ENCODE measurements around the gene METTL17.
A peak's percentile ranks its signal among the peaks of the same experiment; 100 is the strongest.
"Not testable (repeated sequence)": the region's sequence is repeated elsewhere in the genome, so short reads cannot be mapped to it uniquely, and the experiment has no call there.

The METTL17 gene

GRCh38 chr14:21025371-21026273 lies 35.8 kb downstream of the METTL17 start:
- DNase-seq = no peak

- DNase-seq = no peak
Measured at GRCh38 chr14:21026274-21026987, 36.7 kb downstream of the METTL17 start.

DNA sequence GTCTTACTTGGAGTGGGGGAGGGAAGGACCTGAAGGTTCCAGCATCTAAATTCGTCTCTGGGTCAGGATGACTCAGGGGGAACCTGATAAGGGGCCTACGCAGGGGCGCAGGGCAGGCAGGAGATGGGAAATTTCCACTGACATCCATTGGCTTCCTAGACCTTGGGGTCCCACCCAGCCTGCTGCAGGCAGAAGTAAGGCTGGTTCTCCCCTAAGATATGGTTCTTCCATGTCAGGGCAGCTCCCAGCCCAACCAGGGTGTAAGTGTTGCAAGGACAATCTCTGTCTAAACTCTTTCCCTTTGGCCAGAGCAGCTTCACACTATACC lies 37.2 kb downstream of the METTL17 start:
- no peak for DNase-seq

GRCh38 chr14:21029917-21030316 lies 40.1 kb downstream of the METTL17 start, which contains the start of gene TPPP2:
TSS of gene TPPP2 (plus strand) at chr14:21030217. CDS start at chr14:21030582, 365 bp downstream.
- no peak for DNase-seq

DNA sequence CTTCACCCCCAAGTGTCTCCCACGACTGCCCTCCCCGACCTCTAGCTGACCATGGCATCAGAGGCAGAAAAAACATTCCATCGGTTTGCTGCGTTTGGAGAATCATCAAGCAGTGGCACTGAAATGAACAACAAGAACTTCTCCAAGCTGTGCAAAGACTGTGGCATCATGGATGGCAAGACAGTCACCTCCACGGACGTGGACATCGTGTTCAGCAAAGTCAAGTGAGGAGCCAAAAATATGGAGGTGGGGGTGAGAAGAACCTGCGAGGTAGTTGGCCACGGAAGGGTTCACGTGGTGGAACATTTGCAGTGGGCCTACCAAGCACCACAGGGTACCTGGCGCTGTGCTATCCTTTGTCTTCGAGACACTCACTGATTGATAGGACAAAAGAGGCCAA lies 40.8 kb downstream of the METTL17 start:
- no peak for DNase-seq

DNA sequence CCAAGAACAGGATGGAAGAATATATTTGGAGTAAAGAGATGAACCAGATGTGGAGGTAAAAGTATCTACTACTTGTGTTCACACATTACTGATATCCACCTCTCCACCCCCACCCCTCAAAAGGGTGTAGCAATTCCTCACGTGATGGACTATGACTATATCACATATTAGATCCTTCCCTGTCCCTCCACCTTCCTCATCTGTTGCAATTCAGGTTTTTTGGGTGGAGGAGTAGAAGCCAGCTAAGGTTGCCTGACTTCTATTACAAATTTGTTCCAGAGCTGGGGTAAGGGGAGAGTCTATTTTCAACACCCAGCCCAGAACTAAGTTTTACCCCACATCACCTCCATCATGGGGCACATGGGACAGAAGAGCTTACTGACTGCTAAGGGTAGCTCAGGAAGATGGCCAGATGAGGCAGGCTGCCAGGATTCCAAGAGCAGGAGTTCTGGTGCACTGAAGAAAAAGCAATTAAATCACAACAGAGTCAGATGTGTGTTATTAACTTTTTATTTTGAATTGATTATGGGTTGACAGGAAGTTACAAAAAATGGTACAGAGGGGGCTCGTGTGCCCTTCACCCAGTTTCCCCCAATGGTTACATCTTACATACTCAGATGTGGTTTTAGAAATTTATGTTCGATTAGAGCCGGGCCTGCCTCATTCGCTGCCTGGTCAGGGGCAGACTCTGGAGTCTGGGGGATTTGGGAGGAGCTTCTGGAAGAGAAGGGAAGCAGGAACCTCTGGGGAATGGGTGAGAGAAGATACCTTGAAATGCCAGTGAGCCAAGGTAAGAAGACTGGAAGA lies 42.7 kb downstream of the METTL17 start:
- no peak for DNase-seq

DNA sequence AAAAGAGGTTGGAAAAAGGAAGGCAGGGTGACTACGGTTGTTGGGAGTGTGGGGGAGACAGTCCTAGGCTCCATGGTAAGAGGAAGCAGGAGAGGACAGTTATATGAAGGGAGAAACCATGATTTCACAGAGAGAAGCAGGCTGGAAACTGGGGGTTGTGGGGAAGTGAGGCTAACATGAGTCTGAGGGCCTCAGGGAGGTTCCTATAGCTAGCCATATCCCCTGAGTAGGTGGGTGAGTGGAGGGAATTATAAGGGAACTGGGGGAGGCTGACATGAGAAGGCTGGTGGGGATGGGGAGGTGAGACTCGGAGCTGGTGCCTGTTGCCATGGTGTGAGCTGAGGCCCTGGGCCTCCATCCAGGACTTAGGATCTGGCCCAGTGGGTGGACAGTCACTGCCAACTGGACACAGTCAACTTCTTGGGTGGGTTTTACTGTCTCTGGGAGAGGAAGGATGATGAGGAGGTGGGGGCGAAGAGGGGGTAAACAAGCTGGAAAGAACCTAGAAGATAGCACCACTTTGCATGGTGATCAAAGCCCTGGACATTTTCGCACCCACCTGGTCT lies 43.4 kb downstream of the METTL17 start:
- DNase-seq = no peak

DNA sequence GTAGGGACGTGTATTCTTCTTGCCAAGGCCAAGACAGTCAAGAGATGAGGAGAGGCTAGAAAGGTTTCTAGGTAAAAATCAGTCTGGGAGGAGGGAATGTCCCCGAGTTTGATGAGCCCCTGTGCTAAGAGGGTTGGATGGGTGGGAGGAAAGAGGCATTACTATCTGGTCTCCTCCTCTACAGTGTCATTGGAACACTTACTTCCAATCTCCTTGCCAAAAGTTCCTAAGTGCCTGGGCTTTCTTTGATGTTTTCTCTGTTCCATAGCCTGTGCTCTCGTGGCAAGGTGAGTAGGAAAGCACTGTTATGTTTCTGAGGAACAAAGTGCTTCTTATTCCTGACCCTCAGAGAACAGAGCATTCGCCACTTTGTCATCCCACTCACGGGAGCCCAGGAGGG lies 44.9 kb downstream of the METTL17 start, which contains the start of gene RNASE13:
Gene RNASE13, minus strand, starts transcription at position 101 of the 400 bp plus-strand sequence. CDS start 519 bp downstream, outside the sequence.
- DNase-seq = no peak

DNA sequence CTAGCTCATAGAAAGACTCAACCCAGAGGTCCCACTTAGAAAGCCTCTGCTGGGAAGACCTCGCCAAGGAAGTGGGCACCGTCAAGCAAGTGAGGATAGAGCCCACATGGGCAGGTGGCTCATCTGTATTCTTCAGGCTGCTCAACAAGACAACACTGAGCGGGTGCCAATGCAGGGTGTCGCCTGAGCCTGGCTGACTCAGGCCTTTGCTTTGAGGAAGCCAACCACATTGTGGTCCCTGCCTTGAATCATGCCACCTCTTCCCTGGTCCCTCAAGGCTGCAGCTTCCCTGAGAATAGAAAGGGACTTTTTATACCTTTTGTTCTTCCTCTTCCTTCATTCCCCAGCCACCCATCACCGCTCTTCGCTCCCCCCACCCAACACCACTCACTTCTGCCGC lies 47.0 kb downstream of the METTL17 start:
- peak; percentile 55 for DNase-seq

- peak; percentile 46 for DNase-seq
Measured at GRCh38 chr14:21037156-21037555, 47.4 kb downstream of the METTL17 start.

GRCh38 chr14:21038441-21039422 lies 49.0 kb downstream of the METTL17 start:
- DNase-seq = no peak

DNA sequence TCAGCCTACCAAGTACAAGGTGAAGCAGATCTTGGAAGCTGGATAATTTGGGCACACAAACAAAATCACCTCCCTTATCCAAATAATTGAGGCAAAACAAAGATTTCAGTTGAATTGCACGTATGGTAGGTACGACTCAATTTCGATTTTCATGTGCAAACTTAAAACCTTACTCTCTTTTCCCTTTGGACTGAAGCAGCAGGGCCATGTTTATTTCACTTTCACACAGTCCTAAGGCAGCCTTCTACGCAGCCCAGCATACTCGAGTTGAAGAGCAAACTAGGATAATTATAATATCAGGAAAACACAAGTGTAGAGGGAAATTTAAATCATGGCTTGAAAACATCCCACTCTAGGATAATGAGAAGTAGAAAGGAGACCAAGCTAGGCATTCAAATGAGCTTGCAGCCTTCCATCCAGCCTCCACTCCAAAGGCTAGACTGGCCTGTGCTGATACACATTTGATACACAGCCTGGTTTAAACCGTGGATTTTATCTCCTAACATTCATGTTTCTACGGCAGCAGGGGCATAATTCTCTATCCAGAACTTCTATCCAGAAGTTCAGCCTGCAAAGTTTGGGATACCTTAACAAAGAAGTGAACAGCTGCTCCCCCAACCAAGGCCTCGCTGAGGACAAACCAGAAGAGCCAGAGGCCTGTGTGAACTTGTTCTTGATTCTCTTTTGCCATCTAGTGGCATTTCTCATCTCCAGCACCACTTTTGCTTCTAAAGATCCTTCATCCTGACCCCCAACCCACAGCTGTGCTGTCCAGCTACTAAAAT lies 50.0 kb downstream of the METTL17 start:
- DNase-seq = peak; percentile 66

DNA sequence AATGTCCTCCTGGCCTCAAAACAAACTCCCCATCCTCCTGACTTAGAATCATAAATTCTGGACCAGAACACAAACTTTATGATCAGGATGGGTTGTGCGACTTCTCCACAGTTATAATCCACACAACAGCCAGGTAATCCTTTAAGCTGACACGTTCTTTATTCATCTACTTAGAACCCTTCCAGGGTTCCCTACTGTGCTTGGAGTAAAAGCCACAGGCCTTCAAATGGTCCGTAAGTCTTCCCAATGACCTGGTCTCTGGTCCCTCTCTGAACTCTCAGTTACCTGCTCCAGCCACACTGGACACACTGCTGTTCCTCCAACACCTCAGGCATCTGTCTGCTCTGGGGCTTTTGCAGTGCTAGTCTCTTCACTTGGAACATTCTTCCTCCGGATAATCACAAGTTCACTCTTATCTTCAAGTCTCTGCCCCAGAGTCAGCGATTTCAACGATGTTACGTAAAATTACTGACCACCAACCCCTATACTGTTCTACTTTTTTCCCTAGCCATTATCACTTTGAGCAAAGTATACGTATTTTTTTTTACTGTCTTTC lies 50.7 kb downstream of the METTL17 start:
- no peak for DNase-seq

GRCh38 chr14:21040941-21041340 lies 51.2 kb downstream of the METTL17 start:
- not testable (repeated sequence) for DNase-seq

GRCh38 chr14:21041676-21042433 lies 52.1 kb downstream of the METTL17 start, which contains the start of gene RNASE7:
TSS of gene RNASE7 (plus strand) at chr14:21042362. CDS start at chr14:21042993, 631 bp downstream.
- no peak for DNase-seq

DNA sequence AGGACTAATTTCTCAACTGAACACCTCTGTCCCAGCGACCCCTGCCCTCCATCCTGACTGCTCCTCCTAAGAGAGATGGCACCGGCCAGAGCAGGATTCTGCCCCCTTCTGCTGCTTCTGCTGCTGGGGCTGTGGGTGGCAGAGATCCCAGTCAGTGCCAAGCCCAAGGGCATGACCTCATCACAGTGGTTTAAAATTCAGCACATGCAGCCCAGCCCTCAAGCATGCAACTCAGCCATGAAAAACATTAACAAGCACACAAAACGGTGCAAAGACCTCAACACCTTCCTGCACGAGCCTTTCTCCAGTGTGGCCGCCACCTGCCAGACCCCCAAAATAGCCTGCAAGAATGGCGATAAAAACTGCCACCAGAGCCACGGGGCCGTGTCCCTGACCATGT lies 53.1 kb downstream of the METTL17 start:
- no peak for DNase-seq

- no peak for DNase-seq
Measured at GRCh38 chr14:21043387-21043973, 53.7 kb downstream of the METTL17 start.

- DNase-seq = no peak
Measured at GRCh38 chr14:21043974-21044618, 54.3 kb downstream of the METTL17 start.

Measured in suppressor macrophage treated with lipopolysaccharide for 4 hours (primary cell).